MCF 10A (cell line): ENCODE data around the gene IL16. TPM values are rescaled to one million over a fixed set of nuclear protein-coding genes. Genes with fewer than 3 reads are reported as not detected.
"Not testable (repeated sequence)": the region's sequence is repeated elsewhere in the genome, so short reads cannot be mapped to it uniquely, and the experiment has no call there.

Experiments used
- BruUV-seq: library from RNA; stranded (reverse); fragments of 400-500 nt; replicated peaks from 2 replicates; lab custom pipeline; 2021; lab: Mats Ljungman, UMichigan
- CTCF ChIA-PET: fragments of 300-600 bp; sonication (Branson Sonifier 250); formaldehyde crosslinking; extraction: SDS; loops from one replicate; lab custom pipeline; 2021; ENCODE audit warnings: antibody characterized with exemption, inconsistent platforms; lab: Yijun Ruan, JAX
- POLR2A ChIA-PET: fragments of 300-600, 350-650 bp; sonication (Branson Sonifier 250); formaldehyde crosslinking; extraction: SDS; loops from one replicate; lab custom pipeline; 2020; ENCODE audit warnings: antibody characterized with exemption, inconsistent platforms; lab: Yijun Ruan, JAX
- DNase-seq: peaks from one replicate; pipeline ENCODE4 v3.0.0-alpha.2; 2018; ENCODE audit not compliant: unreplicated experiment
- H3K27ac Mint-ChIP-seq: one replicate; pipeline ENCODE4 v1.8.0; 2022; ENCODE audit warnings: mild to moderate bottlenecking, low read depth, mixed read lengths; ENCODE audit not compliant: unreplicated experiment
- H3K27me3 Mint-ChIP-seq: one replicate; pipeline ENCODE4 v1.8.0; 2022; ENCODE audit warnings: mixed read lengths; ENCODE audit not compliant: insufficient read depth, unreplicated experiment
- H3K36me3 Mint-ChIP-seq: one replicate; pipeline ENCODE4 v1.8.0; 2022; ENCODE audit warnings: mild to moderate bottlenecking, moderate library complexity, mixed read lengths; ENCODE audit not compliant: insufficient read depth, unreplicated experiment
- H3K4me1 Mint-ChIP-seq: one replicate; pipeline ENCODE4 v1.8.0; 2022; ENCODE audit warnings: mixed read lengths; ENCODE audit not compliant: insufficient read depth, unreplicated experiment
- H3K4me3 Mint-ChIP-seq: one replicate; pipeline ENCODE4 v1.8.0; 2022; ENCODE audit warnings: mild to moderate bottlenecking, moderate library complexity, mixed read lengths; ENCODE audit not compliant: unreplicated experiment
- H3K9me3 Mint-ChIP-seq: one replicate; pipeline ENCODE4 v1.8.0; 2022; ENCODE audit warnings: mixed read lengths; ENCODE audit not compliant: unreplicated experiment
- intact Hi-C: fragments of 100-400 bp; cut with micrococcal nuclease; formaldehyde crosslinking; loops from 2 replicates; pipeline ENCODE4 v1.14.1; 2022
- total RNA-seq: library from RNA; stranded (reverse); gene quantifications from 2 replicates; pipeline ENCODE4 v1.2.3, GENCODE V29; 2022
- TF ChIP-seq, protein P1 (sequence below): fragments of 200-600 bp; IDR thresholded peaks from one replicate; pipeline ENCODE4 v1.8.0; 2022; ENCODE audit warnings: antibody characterized with exemption, mild to moderate bottlenecking; ENCODE audit not compliant: unreplicated experiment

Gene IL16
- total RNA-seq, 1 experiment from 2014 or later, result 0.72 TPM

- peaks cover 1% of the 10 kb centered on the region for H3K36me3 Mint-ChIP-seq
- DNase-seq, result no peak
- no TSS peak for BruUV-seq
- H3K27me3 Mint-ChIP-seq, result no peaks in the 10 kb centered on the region
- H3K27ac Mint-ChIP-seq, result no peak overlapping the region
- ChIA-PET POLR2A (interaction anchor here (0.6 to 2.1 kb wide), 4 partner anchors 9 to 47 kb away, joined by 3 to 11 read pairs (median 6); no protein-coding TSS in a partner anchor), CTCF (interaction anchor here (0.5 to 2.4 kb wide), 7 partner anchors 8 to 1174 kb away, joined by 3 to 9 read pairs (median 3); no protein-coding TSS in a partner anchor)
- H3K9me3 Mint-ChIP-seq, result no peaks in the 10 kb centered on the region
- intact Hi-C loops, result no loop called here
- TF ChIP-seq, protein P1, sequence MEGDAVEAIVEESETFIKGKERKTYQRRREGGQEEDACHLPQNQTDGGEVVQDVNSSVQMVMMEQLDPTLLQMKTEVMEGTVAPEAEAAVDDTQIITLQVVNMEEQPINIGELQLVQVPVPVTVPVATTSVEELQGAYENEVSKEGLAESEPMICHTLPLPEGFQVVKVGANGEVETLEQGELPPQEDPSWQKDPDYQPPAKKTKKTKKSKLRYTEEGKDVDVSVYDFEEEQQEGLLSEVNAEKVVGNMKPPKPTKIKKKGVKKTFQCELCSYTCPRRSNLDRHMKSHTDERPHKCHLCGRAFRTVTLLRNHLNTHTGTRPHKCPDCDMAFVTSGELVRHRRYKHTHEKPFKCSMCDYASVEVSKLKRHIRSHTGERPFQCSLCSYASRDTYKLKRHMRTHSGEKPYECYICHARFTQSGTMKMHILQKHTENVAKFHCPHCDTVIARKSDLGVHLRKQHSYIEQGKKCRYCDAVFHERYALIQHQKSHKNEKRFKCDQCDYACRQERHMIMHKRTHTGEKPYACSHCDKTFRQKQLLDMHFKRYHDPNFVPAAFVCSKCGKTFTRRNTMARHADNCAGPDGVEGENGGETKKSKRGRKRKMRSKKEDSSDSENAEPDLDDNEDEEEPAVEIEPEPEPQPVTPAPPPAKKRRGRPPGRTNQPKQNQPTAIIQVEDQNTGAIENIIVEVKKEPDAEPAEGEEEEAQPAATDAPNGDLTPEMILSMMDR, result no peak
- H3K4me3 Mint-ChIP-seq, result no peak overlapping the region
- peaks cover 22% of the 10 kb centered on the region for H3K4me1 Mint-ChIP-seq
Measured at GRCh38 chr15:81327516-81327915, 130.8 kb downstream of the IL16 start.

DNA sequence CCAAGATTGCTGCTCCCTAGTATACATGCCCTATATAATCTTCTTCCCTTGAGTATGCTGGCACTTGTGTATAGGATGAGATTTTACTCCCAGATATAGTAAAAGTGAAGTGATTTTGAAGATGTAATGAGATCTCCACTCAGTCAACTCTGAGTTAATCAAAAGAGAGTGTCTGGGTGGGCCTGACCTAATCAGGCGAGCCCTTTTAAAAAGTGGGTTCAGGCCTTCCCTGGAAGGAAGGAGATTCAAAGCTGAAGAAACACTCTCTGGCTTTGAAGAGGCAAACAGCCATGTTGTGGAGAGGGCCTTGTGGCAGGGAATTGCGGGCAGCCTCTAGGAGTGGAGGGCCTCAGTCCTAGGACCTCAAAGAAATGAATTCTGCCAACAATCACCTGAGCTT, 132.8 kb downstream of the IL16 start:
- TF ChIP-seq, protein P1, result no peak
- POLR2A ChIA-PET, result no interaction called here

GRCh38 chr15:81330366-81331090, 133.8 kb downstream of the IL16 start:
- Mint-ChIP-seq H3K4me1 (peaks cover 6% of the 10 kb centered on the region), H3K4me3 (no peak overlapping the region), H3K36me3 (no peaks in the 10 kb centered on the region), H3K9me3 (no peaks in the 10 kb centered on the region), H3K27me3 (no peaks in the 10 kb centered on the region), H3K27ac (no peak overlapping the region)
- DNase-seq, result no peak
- no TSS peak for BruUV-seq
- TF ChIP-seq, protein P1, result no peak
- POLR2A ChIA-PET, result no interaction called here
- intact Hi-C loops, result no loop called here
- CTCF ChIA-PET, result interaction anchor here (0.9 kb wide), 1 partner anchor 56 kb away, joined by 3 read pairs; no protein-coding TSS in a partner anchor

More for the DNA sequence above, 132.8 kb downstream of the IL16 start:
- no peak overlapping the region for H3K27ac Mint-ChIP-seq
- no TSS peak for BruUV-seq
- H3K27me3 Mint-ChIP-seq, result no peaks in the 10 kb centered on the region
- CTCF ChIA-PET, result no interaction called here
- DNase-seq, result no peak
- intact Hi-C loops, result no loop called here
- H3K4me1 Mint-ChIP-seq, result peaks cover 9% of the 10 kb centered on the region
- H3K4me3 Mint-ChIP-seq, result no peak overlapping the region
- H3K36me3 Mint-ChIP-seq, result no peaks in the 10 kb centered on the region
- no peaks in the 10 kb centered on the region for H3K9me3 Mint-ChIP-seq

GRCh38 chr15:81331141-81331540, 134.5 kb downstream of the IL16 start:
- H3K9me3 Mint-ChIP-seq, H3K27me3 Mint-ChIP-seq, H3K4me1 Mint-ChIP-seq, POLR2A ChIA-PET, DNase-seq, H3K36me3 Mint-ChIP-seq, H3K4me3 Mint-ChIP-seq, H3K27ac Mint-ChIP-seq, BruUV-seq, intact Hi-C loops: not testable (repeated sequence)
- CTCF ChIA-PET, result interaction anchor here (0.9 to 1.1 kb wide), 2 partner anchors 56 kb away, joined by 3 to 7 read pairs; no protein-coding TSS in a partner anchor
